Right hindlimb (tissue), 1 donor: ENCODE data around the gene ERP44.
"Not testable (repeated sequence)": the region's sequence is repeated elsewhere in the genome, so short reads cannot be mapped to it uniquely, and the experiment has no call there.

Experiments
- DNase-seq: peaks from one replicate; pipeline ENCODE4 v3.0.0-alpha.2; 2018

ERP44 gene

GRCh38 chr9:100064872-100065581 is 33.8 kb downstream of the ERP44 start:
- no peak for DNase-seq

GRCh38 chr9:100063185-100063584 is 35.6 kb downstream of the ERP44 start:
- DNase-seq = no peak

- DNase-seq = not testable (repeated sequence)
These were observed 36.1 kb downstream of the ERP44 start for GRCh38 chr9:100062683-100063082.

- DNase-seq = no peak
These were observed 39.9 kb downstream of the ERP44 start for GRCh38 chr9:100058699-100059579.

GRCh38 chr9:100057624-100058023 is 41.2 kb downstream of the ERP44 start:
- no peak for DNase-seq

GRCh38 chr9:100056561-100056960 is 42.2 kb downstream of the ERP44 start:
- no peak for DNase-seq

- no peak for DNase-seq
These were observed 46.4 kb downstream of the ERP44 start for GRCh38 chr9:100052375-100052774.

- no peak for DNase-seq
These were observed 49.2 kb downstream of the ERP44 start for GRCh38 chr9:100049551-100049950.

- no peak for DNase-seq
These were observed 60.3 kb downstream of the ERP44 start for GRCh38 chr9:100038472-100038871.

GRCh38 chr9:100033877-100034551 is 64.8 kb downstream of the ERP44 start:
- DNase-seq = no peak

GRCh38 chr9:100030548-100030947 is 68.3 kb downstream of the ERP44 start:
- no peak for DNase-seq

- no peak for DNase-seq
These were observed 69.5 kb downstream of the ERP44 start for GRCh38 chr9:100029251-100029650.

GRCh38 chr9:100028201-100028784 is 70.5 kb downstream of the ERP44 start:
- DNase-seq = peak; percentile 83

GRCh38 chr9:100027543-100027942 is 71.3 kb downstream of the ERP44 start:
- DNase-seq = no peak

GRCh38 chr9:100021931-100022330 is 76.9 kb downstream of the ERP44 start:
- no peak for DNase-seq

- DNase-seq = no peak
These were observed 78.5 kb downstream of the ERP44 start for GRCh38 chr9:100020121-100020795.

GRCh38 chr9:100019541-100019940 is 79.3 kb downstream of the ERP44 start:
- no peak for DNase-seq

- no peak for DNase-seq
These were observed 84.0 kb downstream of the ERP44 start for GRCh38 chr9:100014846-100015245.

- DNase-seq = no peak
These were observed 85.2 kb downstream of the ERP44 start for GRCh38 chr9:100013573-100013972.

GRCh38 chr9:100012279-100012678 is 86.5 kb downstream of the ERP44 start:
- no peak for DNase-seq

- no peak for DNase-seq
These were observed 87.6 kb downstream of the ERP44 start for GRCh38 chr9:100011062-100011681.

- DNase-seq = no peak
These were observed 99.0 kb downstream of the ERP44 start for GRCh38 chr9:99999797-100000196.
